WI38 (cell line): ENCODE measurements around the gene NOLC1.
"Not testable (repeated sequence)": the region's sequence is repeated elsewhere in the genome, so short reads cannot be mapped to it uniquely, and the experiment has no call there.

ENCODE experiments used
- H3K4me3 ChIP-seq: 2 replicates; pipeline ENCODE4 v1.5.1; 2011; ENCODE audit warnings: low read depth, mild to moderate bottlenecking, control low read depth, low read length
- TF ChIP-seq, protein P1 (sequence below): IDR thresholded peaks from 2 replicates; pipeline ENCODE4 v1.5.1; 2012; ENCODE audit warnings: low read depth, mild to moderate bottlenecking, control low read depth, low read length

NOLC1 gene

DNA sequence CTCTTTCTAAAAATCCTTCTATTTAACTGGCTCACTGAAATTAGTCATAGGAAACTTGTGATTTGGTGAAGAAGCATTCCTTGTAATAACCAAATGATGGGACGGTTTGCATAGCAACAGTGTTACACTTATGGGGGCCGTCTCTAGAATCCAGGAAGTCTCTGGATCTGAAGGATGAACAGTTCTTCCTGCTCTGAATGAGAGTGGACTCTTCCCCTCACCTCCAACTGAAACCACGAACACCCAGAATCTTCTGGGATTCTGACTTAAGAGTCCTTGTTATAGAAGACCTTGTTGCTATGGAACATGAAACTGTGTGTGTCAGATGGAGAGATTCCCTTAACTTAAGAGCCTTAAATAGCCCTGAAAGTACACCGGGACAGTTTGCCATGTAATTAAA is 23.2 kb downstream of the NOLC1 start:
- no peak overlapping the region for H3K4me3 ChIP-seq
- TF ChIP-seq, protein P1, sequence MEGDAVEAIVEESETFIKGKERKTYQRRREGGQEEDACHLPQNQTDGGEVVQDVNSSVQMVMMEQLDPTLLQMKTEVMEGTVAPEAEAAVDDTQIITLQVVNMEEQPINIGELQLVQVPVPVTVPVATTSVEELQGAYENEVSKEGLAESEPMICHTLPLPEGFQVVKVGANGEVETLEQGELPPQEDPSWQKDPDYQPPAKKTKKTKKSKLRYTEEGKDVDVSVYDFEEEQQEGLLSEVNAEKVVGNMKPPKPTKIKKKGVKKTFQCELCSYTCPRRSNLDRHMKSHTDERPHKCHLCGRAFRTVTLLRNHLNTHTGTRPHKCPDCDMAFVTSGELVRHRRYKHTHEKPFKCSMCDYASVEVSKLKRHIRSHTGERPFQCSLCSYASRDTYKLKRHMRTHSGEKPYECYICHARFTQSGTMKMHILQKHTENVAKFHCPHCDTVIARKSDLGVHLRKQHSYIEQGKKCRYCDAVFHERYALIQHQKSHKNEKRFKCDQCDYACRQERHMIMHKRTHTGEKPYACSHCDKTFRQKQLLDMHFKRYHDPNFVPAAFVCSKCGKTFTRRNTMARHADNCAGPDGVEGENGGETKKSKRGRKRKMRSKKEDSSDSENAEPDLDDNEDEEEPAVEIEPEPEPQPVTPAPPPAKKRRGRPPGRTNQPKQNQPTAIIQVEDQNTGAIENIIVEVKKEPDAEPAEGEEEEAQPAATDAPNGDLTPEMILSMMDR: no peak

DNA sequence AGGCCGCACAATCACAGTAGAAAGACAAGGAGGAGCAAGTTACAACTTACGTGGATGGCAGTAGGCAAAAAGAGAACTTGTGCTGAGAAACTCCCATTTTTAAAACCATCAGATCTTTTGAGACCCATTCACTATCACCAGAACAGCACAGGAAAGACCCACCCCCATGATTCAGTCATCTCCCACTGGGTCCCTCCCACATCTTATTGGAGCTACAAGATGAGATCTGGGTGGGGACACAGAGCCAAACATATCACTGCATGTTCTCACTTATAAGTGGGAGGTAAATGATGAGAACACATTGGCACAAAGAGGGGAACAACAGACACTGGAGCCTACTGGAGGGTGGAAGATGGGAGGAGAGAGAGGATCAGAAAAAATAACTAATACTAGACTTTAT is 32.4 kb downstream of the NOLC1 start:
- TF ChIP-seq, protein P1: no peak
- no peak overlapping the region for H3K4me3 ChIP-seq

- TF ChIP-seq, protein P1: no peak
- H3K4me3 ChIP-seq: no peak overlapping the region
Observed at GRCh38 chr10:102185272-102185671, 33.1 kb downstream of the NOLC1 start.

- no peak overlapping the region for H3K4me3 ChIP-seq
- TF ChIP-seq, protein P1: no peak
Observed at GRCh38 chr10:102185811-102186527, 33.8 kb downstream of the NOLC1 start.

GRCh38 chr10:102188298-102188940 is 36.2 kb downstream of the NOLC1 start:
- no peak overlapping the region for H3K4me3 ChIP-seq
- TF ChIP-seq, protein P1: no peak

GRCh38 chr10:102188941-102189898 is 37.0 kb downstream of the NOLC1 start:
- not testable (repeated sequence) for H3K4me3 ChIP-seq

- no peak overlapping the region for H3K4me3 ChIP-seq
- TF ChIP-seq, protein P1: no peak
Observed at GRCh38 chr10:102191956-102192355, 39.8 kb downstream of the NOLC1 start.
